HepG2 (cell line): Measurements from ENCODE around the gene MTCH1. TPM values are rescaled to one million over a fixed set of nuclear protein-coding genes. Genes with fewer than 3 reads are reported as not detected.

Source experiments
- CCDC6 ChIP-seq: sonication (generic); formaldehyde crosslinking; IDR thresholded peaks from 2 replicates; pipeline ENCODE4 v1.8.1; 2022; ENCODE audit warnings: mild to moderate bottlenecking, missing genetic modification reagents, moderate library complexity
- CREB3 ChIP-seq: sonication (generic); formaldehyde crosslinking; IDR thresholded peaks from 2 replicates; pipeline ENCODE4 v1.5.0; 2020; ENCODE audit warnings: missing genetic modification reagents
- ELK4 ChIP-seq: sonication (generic); formaldehyde crosslinking; IDR thresholded peaks from 2 replicates; pipeline ENCODE4 v1.9.0; 2021; ENCODE audit warnings: missing genetic modification reagents, borderline replicate concordance
- EP300 ChIP-seq, 3 experiments: sonication (generic) in 1 of 3; formaldehyde crosslinking in 1 of 3; IDR thresholded peaks; 2 replicates each; pipeline versions ENCODE4 v1.5.1 to v1.6.1; 2011 to 2020; ENCODE audit warnings: low read depth in 2 of 3, low read length in 2 of 3, borderline replicate concordance in 1 of 3, improper control_type of control experiment in 1 of 3, mild to moderate bottlenecking in 1 of 3, missing genetic modification reagents in 1 of 3, moderate library complexity in 1 of 3
- JARID2 ChIP-seq: sonication (generic); formaldehyde crosslinking; IDR thresholded peaks from 2 replicates; pipeline ENCODE4 v1.8.1; 2023; ENCODE audit warnings: missing genetic modification reagents, inconsistent platforms; ENCODE audit not compliant: insufficient replicate concordance
- MNT ChIP-seq: fragments of 450-650 bp; IDR thresholded peaks from 2 replicates; pipeline ENCODE4 v1.6.1; 2016
- MTF2 ChIP-seq: sonication (generic); formaldehyde crosslinking; IDR thresholded peaks from 2 replicates; pipeline ENCODE4 v1.5.0; 2020; ENCODE audit warnings: missing genetic modification reagents, borderline replicate concordance
- NFE2L1 ChIP-seq: sonication (generic); formaldehyde crosslinking; IDR thresholded peaks from 2 replicates; pipeline ENCODE4 v1.4.0; 2020; ENCODE audit warnings: missing genetic modification reagents, mild to moderate bottlenecking, borderline replicate concordance
- REPIN1 ChIP-seq: sonication (generic); formaldehyde crosslinking; IDR thresholded peaks from 2 replicates; pipeline ENCODE4 v1.8.0; 2022; ENCODE audit warnings: missing genetic modification reagents, low read depth, mild to moderate bottlenecking, borderline replicate concordance
- SIN3B ChIP-seq: fragments of 150-350 bp; IDR thresholded peaks from 2 replicates; pipeline ENCODE4 v1.6.1; 2014; ENCODE audit warnings: low read length
- SIX1 ChIP-seq: sonication (generic); formaldehyde crosslinking; IDR thresholded peaks from 2 replicates; pipeline ENCODE4 v1.4.0; 2020; ENCODE audit warnings: missing genetic modification reagents, borderline replicate concordance
- SRY ChIP-seq: sonication (generic); formaldehyde crosslinking; IDR thresholded peaks from 2 replicates; pipeline ENCODE4 v1.8.0; 2022; ENCODE audit warnings: mild to moderate bottlenecking, missing genetic modification reagents
- TFDP2 ChIP-seq: sonication (generic); formaldehyde crosslinking; IDR thresholded peaks from 2 replicates; pipeline ENCODE4 v1.4.0; 2020; ENCODE audit warnings: missing genetic modification reagents
- U2AF1 ChIP-seq: fragments of 200-400 bp; formaldehyde crosslinking; optimal IDR thresholded peaks from 2 replicates; pipeline ENCODE3; 2017; ENCODE audit warnings: mild to moderate bottlenecking, low read depth, low read length
- XRCC5 ChIP-seq: fragments of 200-400 bp; formaldehyde crosslinking; optimal IDR thresholded peaks from 2 replicates; pipeline ENCODE3; 2017; ENCODE audit warnings: mild to moderate bottlenecking, low read length
- ZNF276 ChIP-seq: sonication (generic); formaldehyde crosslinking; IDR thresholded peaks from 2 replicates; pipeline ENCODE4 v1.4.0; 2020; ENCODE audit warnings: mild to moderate bottlenecking, low read depth, missing genetic modification reagents
- ZNF33A ChIP-seq: sonication (generic); formaldehyde crosslinking; IDR thresholded peaks from 2 replicates; pipeline ENCODE4 v1.5.1; 2020; ENCODE audit warnings: missing genetic modification reagents, mild to moderate bottlenecking, moderate library complexity, borderline replicate concordance
- ZNF530 ChIP-seq: sonication (generic); formaldehyde crosslinking; IDR thresholded peaks from 2 replicates; pipeline ENCODE4 v1.5.0; 2020; ENCODE audit warnings: low read depth, mild to moderate bottlenecking, missing genetic modification reagents
- ZNF703 ChIP-seq: sonication (generic); formaldehyde crosslinking; IDR thresholded peaks from 2 replicates; pipeline ENCODE4 v1.5.1; 2020; ENCODE audit warnings: missing genetic modification reagents, mild to moderate bottlenecking, moderate library complexity, borderline replicate concordance
- ZNF839 ChIP-seq: sonication (generic); formaldehyde crosslinking; IDR thresholded peaks from 2 replicates; pipeline ENCODE4 v1.4.0; 2020; ENCODE audit warnings: missing genetic modification reagents, mild to moderate bottlenecking, borderline replicate concordance
- ZNF841 ChIP-seq: sonication (generic); formaldehyde crosslinking; IDR thresholded peaks from 2 replicates; pipeline ENCODE4 v1.8.1; 2023; ENCODE audit warnings: missing genetic modification reagents, borderline replicate concordance
- ZZZ3 ChIP-seq: sonication (generic); formaldehyde crosslinking; IDR thresholded peaks from 2 replicates; pipeline ENCODE4 v1.4.0; 2020; ENCODE audit warnings: missing genetic modification reagents, mild to moderate bottlenecking, borderline replicate concordance
- polyA plus RNA-seq, 8 experiments: library from polyadenylated mRNA; depleted of rRNA in 3 of 8; stranded (reverse) in 7 of 8; unstranded in 1 of 8; fragments of >200 nt; fragmentation: Illumina TruSeq in 4 of 8; extraction: Trizol in 4 of 8; gene quantifications; 2 replicates each; pipeline versions ENCODE4 v1.2.1 to v1.2.3, GENCODE V29; 2011 to 2016; ENCODE audit warnings: low read depth in 4 of 8, missing spikeins in 1 of 8, mixed read lengths in 1 of 8; ENCODE audit not compliant: insufficient read depth in 1 of 8
- total RNA-seq, 5 experiments: library from RNA; depleted of rRNA; stranded (reverse); fragments of >200 nt; fragmentation: Illumina TruSeq; extraction: Trizol; gene quantifications; 2 replicates each; pipeline ENCODE4 v1.2.3, GENCODE V29; 2016; ENCODE audit warnings: low read depth in 1 of 5

The MTCH1 gene
- total and polyA plus RNA-seq, 2 of the 13 experiments (the other 11 are each of a cell fraction or from before 2014, with no cell fraction given) = 86.2 to 144 TPM

GRCh38 chr6:37021356-37022129, 35.5 kb upstream of the MTCH1 start (continued):
- no peak for TF ChIP-seq ZNF276 (CRISPR knock-in tag)
- no peak for TF ChIP-seq CCDC6 (CRISPR knock-in tag)
- TF ChIP-seq EP300 (IDR thresholded peaks at IDR 0.05; ENCODE audit: low read depth in 2 of 2, low read length in 2 of 2) = no peak; a peak in 1 of 4 replicates
- TF ChIP-seq EP300 (CRISPR knock-in tag; IDR thresholded peaks at IDR 0.05; ENCODE audit: borderline replicate concordance) = no peak
- no peak for TF ChIP-seq SIX1 (CRISPR knock-in tag)
- no peak for TF ChIP-seq CREB3
- no peak for TF ChIP-seq ZNF839 (CRISPR knock-in tag)
- TF ChIP-seq ZNF841 (CRISPR knock-in tag) = no peak
- no peak for TF ChIP-seq JARID2
- no peak for TF ChIP-seq ELK4
- TF ChIP-seq REPIN1 (CRISPR knock-in tag) = peak; percentile 38; the same call in 1 of the 2 replicates
- TF ChIP-seq MNT = no peak
- no peak for TF ChIP-seq ZNF530 (CRISPR knock-in tag)
- TF ChIP-seq ZNF703 (CRISPR knock-in tag) = no peak
- TF ChIP-seq ZNF33A (CRISPR knock-in tag) = no peak
- no peak for TF ChIP-seq U2AF1
- TF ChIP-seq TFDP2 (CRISPR knock-in tag) = no peak
- TF ChIP-seq MTF2 (CRISPR knock-in tag) = no peak
- TF ChIP-seq NFE2L1 (CRISPR knock-in tag) = no peak
- no peak for TF ChIP-seq SIN3B
- no peak for TF ChIP-seq SRY
- no peak for TF ChIP-seq ZZZ3
- peak; percentile 20 for TF ChIP-seq XRCC5
